ENCODE results near the gene PAQR9.

Gene PAQR9

DNA sequence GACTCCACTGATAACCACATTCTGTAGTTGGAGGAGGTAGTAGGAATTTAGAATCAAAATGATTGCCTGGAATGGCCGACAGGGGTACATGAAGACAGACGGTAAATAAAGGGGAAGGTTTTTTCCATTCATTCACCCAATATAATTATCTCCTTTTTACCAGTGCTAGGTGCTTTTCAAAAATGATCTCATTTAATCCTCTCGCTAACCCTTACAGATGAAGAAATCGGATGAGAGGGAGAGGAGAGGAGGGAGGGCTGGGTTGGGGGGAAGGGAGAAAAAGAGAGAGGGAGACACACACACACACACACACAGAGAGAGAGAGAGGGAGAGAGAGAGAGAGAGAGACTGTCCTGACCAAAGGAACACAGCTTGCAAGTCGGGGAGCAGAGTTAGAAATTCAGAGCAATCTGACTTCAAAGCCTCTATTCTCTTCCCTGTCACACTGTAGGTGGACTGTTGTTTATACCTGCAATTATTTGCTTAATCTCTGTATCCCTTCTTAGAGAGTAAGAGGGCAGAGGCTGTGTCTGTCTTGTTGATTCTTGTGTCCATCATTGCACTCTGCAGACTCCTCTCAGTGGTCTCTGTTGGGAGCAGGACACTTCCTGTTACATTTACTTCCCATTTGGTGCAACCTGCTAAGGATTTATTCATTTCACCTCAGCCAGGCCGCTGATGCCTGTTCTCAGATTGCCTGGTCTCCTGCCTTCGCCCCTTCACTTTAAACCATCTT is 18.7 kb upstream of the PAQR9 start:
- no peak for DNase-seq (ENCODE audit: low read depth in 2 of 2)

DNA sequence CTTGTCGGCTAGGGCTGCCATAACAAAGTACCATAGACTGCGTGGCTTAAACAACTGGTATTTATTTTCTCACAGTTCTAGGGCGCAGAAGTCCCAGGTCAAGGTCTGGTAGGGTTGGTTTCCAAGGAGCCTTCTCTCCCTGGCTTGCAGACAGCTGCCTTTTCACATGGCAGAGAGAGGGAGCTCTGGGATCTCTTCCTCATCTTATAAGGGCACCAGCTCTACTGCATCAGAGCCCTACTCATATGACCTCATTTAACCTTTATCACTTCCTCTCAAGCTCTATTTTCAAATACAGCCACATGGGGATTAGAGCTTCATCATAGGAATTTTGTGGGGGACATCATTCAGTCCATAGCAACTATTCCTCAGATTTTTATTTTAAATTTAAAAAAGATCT is 17.6 kb upstream of the PAQR9 start:
- DNase-seq (ENCODE audit: low read depth in 2 of 2): no peak

DNA sequence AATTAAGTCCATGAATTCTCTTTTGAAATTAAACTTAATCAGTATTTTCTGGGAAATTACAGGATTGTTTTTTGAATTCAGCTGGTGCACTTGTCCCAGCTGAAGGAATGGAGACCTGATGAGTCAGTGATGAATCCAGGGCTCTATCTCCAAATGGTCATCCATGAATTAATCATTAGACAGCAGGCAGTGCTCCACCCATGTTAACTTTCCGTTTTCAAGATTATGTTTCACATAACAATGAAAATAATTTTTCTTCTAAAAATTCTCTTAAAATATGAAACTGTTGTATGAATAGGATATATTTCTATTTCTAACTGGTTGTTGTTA is 13.9 kb upstream of the PAQR9 start:
- DNase-seq (ENCODE audit: low read depth in 2 of 2): no peak

DNA sequence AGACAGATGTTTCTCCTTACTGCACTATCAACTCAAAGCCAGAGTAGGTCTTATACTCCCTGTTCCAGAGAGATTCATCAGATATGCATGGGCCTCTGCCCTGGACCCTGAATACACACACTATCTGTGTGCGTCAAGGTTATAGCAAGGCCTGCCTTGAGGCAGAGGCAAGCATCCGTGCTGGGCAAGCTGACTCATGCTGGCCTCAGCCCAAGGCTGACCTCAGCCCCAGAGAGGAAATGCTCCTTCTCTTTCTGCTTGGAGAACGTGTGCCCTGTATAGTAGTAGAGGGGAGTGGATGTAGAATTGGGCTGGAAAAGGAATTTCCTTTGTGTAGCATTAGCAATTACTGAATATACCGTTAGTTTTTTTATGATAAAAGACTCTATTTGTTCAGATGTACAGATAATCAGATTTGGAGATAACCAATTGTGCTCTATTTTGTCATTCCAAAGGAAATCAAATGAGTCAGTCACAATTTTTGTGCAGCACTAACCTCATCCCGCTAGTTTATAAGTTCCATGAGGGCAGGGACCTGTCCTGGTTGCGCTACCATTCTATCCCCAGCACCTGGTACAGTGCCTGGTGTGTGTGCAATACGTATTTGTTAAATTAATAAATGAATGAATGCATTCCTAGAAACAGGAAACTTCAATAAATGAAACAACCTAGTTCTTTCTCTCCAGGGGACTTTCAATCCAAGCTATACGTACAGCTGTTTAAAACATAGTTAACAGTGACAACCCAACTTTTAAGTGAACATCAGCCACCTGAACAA is 13.3 kb upstream of the PAQR9 start:
- DNase-seq (ENCODE audit: low read depth in 2 of 2): no peak

DNA sequence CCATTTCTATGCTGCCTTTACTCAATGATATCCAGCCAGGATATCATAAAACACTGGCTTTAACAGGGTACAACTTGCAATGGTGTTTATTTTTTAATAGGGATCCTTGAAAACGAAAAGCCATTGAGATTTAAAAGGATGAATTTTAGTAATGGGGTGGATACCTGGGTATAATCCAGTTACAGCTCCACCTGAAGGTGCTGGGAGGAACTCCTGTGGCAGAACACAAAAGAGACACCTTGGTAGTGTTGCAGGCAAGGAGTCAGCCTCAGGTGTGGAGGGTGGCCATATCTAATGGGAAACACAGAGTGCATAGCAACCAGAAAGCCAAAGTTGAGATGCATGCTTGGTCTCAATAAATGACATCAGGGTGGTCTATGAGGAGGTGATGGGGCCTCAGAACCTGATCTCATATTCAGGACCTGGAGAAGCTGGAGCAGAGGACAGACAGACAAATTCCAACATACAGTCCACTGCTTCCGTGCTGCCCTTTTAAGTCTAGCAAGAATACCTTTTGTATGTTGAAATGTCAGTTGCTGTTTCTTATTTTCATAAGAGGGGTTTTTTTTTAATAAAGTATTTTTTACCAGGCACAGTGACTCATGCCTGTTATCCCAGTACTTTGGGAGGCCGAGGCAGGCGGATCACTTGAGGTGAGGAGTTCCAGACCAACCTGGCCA is 12.0 kb upstream of the PAQR9 start:
- no peak for DNase-seq (ENCODE audit: low read depth in 2 of 2)

DNA sequence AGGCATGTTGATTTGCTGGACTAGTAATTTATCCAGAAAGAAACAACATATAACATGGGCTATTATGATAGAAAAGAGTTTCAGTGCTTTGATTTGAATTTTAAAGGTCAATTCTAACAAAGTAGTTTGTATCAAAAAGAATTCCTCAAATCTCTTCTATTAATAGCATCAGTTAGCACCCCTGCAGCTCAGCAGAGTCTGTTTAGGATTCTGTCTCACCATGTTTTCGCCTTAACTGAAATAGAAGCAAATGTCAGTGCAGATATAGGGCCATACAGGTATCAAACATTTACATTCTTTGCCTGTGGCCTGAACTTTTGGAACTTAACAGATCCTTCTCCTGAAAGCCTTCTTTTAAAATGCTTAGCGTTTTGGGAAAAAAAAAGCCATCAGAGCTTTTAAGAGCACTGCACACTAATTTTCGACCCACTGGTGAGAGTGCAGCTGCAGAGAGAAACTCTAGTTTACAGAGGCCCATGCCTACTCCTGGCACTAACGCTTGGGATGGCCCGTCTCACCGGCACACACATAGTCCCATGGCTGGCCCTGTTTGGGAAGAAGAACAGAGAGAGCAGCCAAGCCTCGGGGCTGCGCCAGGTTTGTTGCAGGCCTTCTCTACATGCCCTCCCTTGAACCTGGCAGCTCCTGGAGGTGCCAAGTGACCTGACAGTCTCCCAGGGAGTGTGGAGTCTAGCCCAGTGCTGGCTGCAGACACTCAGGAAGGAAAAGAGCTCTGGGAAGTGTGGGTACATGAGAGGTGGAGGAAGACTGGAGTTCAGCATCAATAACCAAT is 9.9 kb upstream of the PAQR9 start:
- DNase-seq (ENCODE audit: low read depth in 2 of 2): no peak

DNA sequence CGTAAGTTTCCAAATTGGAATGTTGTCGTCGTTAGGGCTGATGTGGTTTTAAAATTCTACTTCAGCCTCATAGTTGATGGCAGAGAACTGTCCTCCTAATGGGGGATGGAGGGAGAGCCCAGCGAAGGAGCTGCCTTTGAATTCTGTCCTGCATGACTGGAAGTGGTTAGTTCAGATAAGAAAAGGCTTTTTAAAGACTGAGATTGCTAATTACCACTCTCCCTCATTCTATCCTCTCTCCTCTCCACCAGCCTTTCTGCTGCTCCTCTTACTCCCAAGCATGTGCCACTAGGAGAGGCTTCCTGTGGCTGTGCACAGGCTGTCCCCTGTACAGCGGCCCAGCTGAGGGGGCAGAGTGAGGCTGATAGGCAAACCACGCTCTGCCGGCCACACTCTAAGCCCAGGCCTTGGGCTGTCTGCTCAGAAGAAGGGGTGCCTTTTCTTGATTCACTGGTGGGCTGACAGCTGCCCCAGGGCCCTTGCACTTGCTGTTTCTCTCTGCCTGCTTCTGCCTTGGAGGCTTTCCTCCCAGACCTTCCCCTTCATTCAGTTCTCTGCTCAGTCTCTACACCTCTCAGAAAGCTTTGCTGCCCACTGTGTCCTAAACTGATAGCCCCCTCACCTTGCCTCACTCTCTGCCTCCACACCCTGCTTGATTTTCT is 8.7 kb upstream of the PAQR9 start:
- no peak for DNase-seq (ENCODE audit: low read depth in 2 of 2)

DNA sequence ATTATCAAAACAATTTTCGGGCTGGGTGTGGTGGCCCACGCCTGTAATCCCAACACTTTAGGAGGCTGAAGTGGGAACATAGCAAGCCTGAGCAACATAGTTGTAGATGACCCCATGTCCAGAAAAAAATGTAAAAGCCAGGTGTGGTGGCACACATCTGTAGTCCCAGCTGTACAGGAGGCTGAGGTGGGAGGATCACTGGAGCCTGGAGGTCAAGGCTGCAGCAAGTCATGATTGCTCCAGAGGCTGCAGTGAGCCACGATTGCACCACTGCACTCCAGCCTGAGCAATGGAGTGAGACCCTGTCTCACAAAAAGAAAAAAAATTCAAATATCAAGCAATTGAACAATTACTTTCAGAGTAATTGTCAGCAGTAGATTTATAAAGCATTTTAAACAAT is 8.0 kb upstream of the PAQR9 start:
- DNase-seq (ENCODE audit: low read depth in 2 of 2): no peak

DNA sequence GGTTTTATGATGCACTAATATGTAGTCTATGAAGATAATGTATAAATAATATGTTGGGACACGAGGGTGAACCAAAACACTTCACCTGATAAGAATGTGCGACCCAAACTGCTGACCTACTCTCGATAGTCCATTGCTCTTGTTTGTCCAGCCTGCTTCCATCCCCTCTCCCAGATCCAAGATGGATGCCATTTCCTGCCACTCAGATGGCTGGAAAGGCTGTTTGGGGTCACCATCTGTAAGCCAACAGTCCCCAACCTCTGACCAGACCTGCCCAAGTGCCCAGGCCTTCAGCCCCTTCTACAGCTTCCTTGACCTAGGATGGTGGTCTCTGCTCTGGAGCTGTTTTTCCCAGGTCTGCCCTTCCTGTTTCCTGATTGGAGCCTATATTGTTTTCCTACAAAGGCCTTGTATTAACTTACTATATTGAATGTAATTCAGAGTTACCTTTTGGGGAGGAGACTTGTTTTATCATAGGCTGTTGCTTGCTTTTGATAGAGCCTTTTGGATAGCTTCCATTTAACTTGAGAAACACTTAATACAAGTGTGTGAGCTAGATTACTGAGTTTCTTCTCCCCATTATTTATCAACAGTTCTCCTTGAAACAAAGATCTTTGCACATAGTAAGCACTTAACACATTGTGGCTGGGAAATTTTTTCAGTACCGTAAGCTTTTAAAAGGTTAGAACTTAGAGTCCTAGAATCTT is 5.0 kb upstream of the PAQR9 start:
- no peak for DNase-seq (ENCODE audit: low read depth in 2 of 2)

DNA sequence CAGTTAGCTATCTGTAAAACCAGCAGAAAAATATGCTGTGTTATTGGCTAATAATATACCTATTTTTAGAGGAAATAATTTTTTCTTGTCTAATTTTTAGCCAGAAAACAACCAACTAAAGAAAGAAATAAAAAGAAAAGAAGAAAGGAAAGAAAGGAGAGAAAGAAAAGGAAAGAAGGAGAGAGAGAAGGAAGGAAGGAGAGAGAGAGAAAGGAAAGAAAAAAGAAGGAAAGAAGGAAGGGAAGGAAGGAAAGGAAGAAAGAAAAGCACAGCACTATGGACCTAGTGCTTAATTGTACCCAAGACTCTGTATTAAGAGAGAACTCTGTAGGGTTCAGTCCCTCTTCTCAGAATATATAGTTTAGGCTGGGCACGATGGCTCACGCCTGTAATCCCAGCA is 3.3 kb upstream of the PAQR9 start:
- DNase-seq (ENCODE audit: low read depth in 2 of 2): no peak

DNA sequence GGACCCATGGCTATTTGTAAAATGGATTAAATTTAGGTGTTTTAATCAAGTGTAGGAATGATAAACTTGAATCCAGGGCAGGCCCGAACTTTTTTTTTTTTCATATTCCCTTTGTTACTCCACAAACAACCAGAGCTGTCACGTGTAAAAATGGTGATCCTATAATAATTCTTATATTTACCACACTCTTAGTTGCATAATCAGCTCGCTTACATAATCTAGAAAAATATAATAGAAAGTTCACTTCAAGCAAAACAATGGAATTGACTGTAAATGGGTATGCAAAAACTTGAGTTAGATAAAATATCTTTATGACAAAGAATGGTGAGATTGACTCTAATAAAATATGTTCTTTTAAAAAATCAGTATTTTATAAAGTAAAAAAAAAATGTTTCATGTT is 2.1 kb upstream of the PAQR9 start:
- no peak for DNase-seq (ENCODE audit: low read depth in 2 of 2)

DNA sequence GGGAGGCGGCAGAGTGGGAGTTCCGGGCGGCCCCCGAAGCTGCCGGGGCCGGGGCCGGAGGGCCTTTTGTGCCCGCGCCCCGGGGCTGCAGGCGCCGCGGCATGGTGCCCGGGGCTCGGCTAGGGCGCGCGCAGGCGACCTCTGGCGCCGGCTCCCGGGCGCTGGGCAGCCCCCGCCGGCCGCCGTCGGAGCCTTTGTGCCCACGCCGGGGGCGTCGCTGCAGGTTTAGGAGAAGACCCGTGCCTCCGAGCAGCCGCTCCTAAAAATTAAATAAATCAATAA is 299 bp downstream of the PAQR9 start:
- DNase-seq (ENCODE audit: low read depth in 2 of 2): no peak

DNA sequence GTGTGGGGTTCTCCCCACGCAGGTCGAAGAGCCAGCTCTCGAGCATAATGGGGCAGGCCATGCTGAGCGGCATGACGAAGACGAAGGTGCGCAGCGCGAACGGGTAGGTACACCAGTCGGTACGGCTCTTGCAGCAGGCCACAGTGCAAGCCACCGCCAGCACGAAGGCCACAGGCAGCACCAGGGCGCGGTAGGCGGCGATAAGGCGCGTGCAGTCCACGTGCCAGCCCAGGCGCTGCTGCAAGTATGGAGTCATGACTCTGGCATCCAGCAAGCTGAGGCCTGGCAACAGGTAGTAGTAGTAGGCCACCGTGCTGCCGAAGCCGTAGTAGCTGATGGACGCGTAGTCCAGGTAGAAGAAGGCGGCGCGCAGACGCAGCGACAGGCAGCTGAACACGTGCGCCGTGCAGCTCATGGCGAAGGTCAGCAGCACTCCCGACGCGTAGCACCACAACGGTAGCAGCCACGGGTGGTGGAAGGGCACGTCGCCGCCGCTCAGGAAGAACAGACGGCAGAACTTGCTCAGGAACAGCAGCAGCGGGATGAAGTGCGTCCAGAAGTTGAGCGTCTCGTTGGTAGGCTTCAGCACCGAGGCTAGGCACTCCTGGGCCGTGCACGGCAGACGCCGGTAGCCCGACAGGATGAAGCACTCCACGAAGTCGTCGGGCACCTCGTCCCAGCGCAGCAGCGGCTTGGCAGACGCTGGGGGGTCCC is 797 bp downstream of the PAQR9 start:
- no peak for DNase-seq (ENCODE audit: low read depth in 2 of 2)

DNA sequence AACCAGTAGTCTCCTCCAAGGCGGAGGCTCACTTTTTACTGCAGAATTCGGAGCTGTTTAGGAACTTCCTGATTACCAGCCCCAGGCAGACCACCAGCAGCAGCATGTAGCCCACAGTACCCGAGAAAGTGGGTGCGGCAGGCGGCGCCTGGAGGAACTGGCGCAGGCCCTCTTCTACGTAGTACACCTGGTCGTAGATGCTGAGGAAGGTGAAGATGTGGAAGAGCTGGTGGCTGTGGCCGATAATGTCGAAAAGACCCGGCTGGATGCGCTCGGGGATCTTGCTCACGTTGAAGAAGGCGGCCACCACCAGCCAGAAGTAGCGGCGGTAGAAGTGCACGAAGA is 1.3 kb downstream of the PAQR9 start:
- DNase-seq (ENCODE audit: low read depth in 2 of 2): no peak

DNA sequence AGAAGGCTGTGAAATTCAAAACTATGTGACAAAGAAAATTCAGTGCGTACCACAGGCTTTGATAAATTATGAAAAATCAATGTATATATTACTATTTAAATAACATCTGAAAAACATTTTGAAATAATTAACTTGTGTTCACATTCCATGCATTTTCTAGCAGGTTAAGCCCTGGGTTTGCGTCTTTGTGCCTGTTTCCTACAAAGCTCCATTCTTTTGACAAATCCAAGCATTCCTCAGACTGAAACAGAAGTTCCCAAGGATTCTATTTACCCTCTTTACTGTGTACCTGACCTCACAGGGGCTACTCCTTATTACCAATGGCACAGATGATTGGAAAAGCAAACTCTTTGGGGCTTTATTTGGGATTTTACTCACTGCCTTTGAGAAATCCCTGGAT is 1.9 kb downstream of the PAQR9 start:
- DNase-seq (ENCODE audit: low read depth in 2 of 2): no peak

DNA sequence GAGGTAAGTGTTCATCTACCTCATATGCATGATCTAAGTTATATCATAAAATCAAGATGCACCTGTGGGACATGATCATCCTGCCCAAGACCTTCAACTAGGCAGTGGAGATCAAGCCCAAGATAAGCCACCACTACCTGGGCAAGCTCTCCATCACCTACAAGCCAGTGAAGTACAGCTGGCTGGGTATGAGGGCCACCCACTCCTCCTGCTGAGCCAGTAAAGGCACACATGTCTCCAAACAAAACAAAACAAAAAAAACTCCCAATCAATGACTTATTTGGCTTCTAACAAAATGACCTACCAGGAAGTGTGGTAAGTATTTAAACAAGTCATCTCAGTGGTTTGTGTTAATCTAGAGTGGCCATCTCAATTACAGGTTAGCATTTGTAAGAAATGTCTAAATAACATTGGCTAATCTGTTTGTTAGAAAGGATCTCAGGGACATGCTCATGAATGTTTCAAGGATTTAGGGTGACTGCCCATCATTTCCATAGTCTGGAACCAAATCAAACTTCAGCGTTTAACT is 3.1 kb downstream of the PAQR9 start:
- DNase-seq (ENCODE audit: low read depth in 2 of 2): no peak

DNA sequence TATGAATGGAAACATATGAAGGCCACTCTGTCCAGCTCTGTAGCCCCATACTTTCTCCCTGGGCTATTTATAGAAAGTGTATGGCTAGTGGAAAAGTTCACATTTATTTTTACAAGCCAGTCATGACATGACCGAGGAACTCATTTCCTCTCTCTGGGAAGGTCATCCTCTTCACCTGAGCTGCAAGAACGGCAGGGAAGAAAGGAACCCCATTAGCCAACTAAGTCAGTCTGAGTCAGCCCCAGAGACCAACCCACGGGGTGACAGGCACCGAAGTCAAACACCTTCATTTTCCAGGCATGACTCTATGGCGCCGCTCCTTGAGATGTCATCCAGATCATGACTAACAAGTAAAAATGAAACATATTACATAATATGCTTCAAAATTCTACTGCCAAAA is 4.8 kb downstream of the PAQR9 start:
- no peak for DNase-seq (ENCODE audit: low read depth in 2 of 2)

DNA sequence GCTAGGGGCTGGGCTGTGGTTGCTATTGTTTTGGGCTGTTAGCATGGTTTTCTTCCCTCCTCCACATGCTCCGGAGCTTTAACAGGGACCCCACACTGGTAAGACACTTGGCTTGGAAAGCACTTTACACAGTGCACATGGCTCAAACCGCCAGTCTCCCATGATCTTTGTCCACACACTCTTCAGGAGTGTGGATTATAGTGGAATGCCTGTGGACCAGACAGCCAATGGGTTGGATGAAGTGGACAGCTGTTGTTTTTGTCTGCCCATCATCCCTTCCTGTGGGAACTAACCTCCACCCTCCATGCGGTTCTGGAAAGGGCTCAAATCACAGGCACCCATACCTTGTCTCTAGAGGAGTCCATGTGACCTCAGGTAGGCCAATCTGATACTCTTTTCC is 10.0 kb downstream of the PAQR9 start:
- no peak for DNase-seq (ENCODE audit: low read depth in 2 of 2)

DNA sequence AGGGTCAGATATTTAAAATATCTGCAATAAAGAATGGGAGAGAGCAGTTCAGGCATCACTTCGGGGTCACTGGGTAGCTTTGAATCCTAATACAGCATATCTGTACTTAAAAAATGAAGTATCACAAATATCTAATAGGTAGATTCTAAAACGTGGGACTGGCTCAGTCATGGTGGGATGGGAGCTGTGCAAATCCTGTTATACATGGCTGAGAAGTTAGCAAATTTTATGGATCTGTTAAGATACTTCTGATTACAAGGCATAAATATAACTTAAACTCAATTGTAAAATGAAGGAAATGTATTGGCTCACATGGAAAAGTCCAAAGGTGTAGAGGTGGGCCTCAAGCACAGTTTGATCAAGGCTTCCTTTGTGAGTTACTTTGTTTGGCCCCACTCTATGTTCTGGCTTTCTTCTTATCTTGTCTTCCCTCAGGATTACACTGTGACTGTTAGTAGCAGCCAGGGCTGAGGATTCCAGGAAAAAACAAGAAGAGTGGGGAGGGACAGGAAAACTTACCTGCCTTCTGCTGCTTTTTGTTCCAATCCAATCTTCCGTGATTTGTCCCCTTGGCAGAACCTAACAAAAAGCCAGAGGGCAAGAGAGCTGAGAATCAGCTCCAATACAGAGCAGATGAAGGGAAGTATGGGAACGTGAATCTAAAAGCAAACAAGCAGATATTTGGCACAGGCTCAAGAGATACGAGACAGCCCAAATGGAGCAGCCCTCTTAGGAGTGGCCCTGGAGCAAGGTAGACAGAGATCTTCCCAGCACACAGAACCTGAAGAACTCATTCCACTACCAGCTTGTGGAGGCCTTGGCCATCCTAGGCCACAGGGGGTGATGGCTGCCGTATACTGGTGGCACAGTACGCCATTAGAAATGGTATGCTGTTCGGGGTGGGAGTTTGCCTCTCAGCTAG is 10.9 kb downstream of the PAQR9 start:
- DNase-seq (ENCODE audit: low read depth in 2 of 2): no peak

DNA sequence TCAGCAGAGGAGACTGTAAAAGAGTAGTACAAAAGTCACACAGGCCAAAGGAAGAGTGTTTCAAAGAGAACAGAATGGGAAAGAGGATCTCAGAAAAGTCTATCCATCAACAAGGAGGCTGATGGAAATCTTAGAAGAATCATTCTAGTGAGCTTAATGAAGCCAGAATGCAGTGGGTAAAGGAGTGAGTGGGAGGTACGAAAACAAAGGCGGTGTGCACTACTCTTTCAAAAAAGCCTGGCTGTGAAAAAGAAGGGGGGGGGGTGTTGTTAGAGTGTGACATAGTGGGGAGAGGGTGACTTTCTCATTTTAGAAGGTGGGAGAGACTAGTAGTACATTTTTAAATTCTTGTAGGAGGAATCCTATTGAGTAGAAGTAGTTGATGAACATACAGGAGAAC is 11.7 kb downstream of the PAQR9 start:
- no peak for DNase-seq (ENCODE audit: low read depth in 2 of 2)

Data from activated CD8-positive, alpha-beta memory T cell treated with anti-CD3 and anti-CD28 coated beads for 4 hours (primary cell).